ENCODE data around the gene AGBL3. TPM values are rescaled to one million over a fixed set of nuclear protein-coding genes. Genes with fewer than 3 reads are reported as not detected.

The AGBL3 gene
- total RNA-seq, 1 donor from 2014 or later = 0.58 TPM

DNA sequence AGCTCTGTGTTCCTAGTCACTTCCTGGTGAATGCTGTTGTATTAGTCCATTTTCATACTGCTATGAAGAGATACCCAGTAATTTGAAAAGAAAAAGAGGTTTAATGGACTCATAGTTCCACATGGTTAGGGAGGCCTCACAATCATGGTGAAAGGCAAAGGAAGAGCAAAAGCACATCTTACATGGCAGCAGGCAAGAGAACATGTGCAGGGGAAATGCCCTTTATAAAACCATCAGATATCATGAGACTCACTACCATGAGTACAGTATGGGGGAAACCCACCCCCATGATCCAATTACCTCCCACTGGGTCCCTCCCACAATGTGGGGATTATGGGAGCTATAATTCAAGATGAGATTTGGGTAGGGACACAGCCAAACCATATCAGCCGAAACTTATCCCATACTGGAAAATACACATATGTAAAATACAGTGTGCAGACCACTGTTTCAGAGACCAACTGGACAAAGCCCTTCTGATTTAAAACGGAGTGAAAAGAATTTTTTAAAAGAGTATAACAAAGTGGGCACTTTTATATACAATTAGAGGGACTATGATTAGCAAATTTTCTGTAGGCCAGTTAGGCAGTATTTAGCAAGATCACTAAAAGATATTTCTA lies 176.2 kb downstream of the AGBL3 start:
- Histone ChIP-seq H3K9ac (no peak overlapping the region), H3K4me1 (no peaks in the 10 kb centered on the region), H3K27ac (no peak overlapping the region), H3K4me2 (no peak overlapping the region), H3F3A (ENCODE audit: low read depth) (no peaks in the 10 kb centered on the region), H4K20me1 (ENCODE audit: low read depth) (no peaks in the 10 kb centered on the region), H2AFZ (replicated peaks) (no peak overlapping the region), H3K4me3 (no peak overlapping the region), H3K9me3 (ENCODE audit: low read depth) (peaks cover 8% of the 10 kb centered on the region), H3K36me3 (no peaks in the 10 kb centered on the region), H3K79me2 (ENCODE audit: low read depth) (peaks cover under 1% of the 10 kb centered on the region), H3K27me3 (no peaks in the 10 kb centered on the region)
- peaks cover 12% of the 10 kb centered on the region for H3K9me3 Mint-ChIP-seq
- DNase-seq (ENCODE audit: low spot score) = no peak
- H3K4me3 Mint-ChIP-seq = no peak overlapping the region
- peaks cover 60% of the 10 kb centered on the region for H3K36me3 Mint-ChIP-seq
- peaks cover 8% of the 10 kb centered on the region for H3K27me3 Mint-ChIP-seq (ENCODE audit: insufficient read depth, low read depth)
- H3K4me1 Mint-ChIP-seq = peaks cover 4% of the 10 kb centered on the region
- no peak overlapping the region for H3K27ac Mint-ChIP-seq
- TF ChIP-seq, protein P1, sequence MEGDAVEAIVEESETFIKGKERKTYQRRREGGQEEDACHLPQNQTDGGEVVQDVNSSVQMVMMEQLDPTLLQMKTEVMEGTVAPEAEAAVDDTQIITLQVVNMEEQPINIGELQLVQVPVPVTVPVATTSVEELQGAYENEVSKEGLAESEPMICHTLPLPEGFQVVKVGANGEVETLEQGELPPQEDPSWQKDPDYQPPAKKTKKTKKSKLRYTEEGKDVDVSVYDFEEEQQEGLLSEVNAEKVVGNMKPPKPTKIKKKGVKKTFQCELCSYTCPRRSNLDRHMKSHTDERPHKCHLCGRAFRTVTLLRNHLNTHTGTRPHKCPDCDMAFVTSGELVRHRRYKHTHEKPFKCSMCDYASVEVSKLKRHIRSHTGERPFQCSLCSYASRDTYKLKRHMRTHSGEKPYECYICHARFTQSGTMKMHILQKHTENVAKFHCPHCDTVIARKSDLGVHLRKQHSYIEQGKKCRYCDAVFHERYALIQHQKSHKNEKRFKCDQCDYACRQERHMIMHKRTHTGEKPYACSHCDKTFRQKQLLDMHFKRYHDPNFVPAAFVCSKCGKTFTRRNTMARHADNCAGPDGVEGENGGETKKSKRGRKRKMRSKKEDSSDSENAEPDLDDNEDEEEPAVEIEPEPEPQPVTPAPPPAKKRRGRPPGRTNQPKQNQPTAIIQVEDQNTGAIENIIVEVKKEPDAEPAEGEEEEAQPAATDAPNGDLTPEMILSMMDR (IDR thresholded peaks at IDR 0.05) = no peak
- no peak for TF ChIP-seq EZH2phosphoT487 (IDR thresholded peaks at IDR 0.05)
- TF ChIP-seq EZH2 (IDR thresholded peaks at IDR 0.05) = no peak

DNA sequence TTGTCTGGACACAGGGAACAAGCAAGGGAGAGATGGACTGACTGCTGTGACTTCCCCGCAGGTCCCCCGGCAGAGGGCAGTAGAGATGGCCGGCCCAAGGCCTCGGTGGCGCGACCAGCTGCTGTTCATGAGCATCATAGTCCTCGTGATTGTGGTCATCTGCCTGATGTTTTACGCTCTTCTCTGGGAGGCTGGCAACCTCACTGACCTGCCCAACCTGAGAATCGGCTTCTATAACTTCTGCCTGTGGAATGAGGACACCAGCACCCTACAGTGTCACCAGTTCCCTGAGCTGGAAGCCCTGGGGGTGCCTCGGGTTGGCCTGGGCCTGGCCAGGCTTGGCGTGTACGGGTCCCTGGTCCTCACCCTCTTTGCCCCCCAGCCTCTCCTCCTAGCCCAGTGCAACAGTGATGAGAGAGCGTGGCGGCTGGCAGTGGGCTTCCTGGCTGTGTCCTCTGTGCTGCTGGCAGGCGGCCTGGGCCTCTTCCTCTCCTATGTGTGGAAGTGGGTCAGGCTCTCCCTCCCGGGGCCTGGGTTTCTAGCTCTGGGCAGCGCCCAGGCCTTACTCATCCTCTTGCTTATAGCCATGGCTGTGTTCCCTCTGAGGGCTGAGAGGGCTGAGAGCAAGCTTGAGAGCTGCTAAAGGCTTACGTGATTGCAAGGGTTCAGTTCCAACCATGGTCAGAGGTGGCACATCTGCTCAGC lies 178.2 kb downstream of the AGBL3 start:
- DNase-seq (ENCODE audit: low spot score) = no peak
- no peak overlapping the region for H3K27ac ChIP-seq
- no peak overlapping the region for H2AFZ ChIP-seq (replicated peaks)
- Mint-ChIP-seq H3K27me3 (ENCODE audit: insufficient read depth, low read depth) (peaks cover 12% of the 10 kb centered on the region), H3K9me3 (peaks cover 10% of the 10 kb centered on the region), H3K4me1 (peaks cover 16% of the 10 kb centered on the region), H3K27ac (no peak overlapping the region), H3K36me3 (peaks cover 59% of the 10 kb centered on the region), H3K4me3 (no peak overlapping the region)
- no peaks in the 10 kb centered on the region for H3K27me3 ChIP-seq
- no peak overlapping the region for H3K4me3 ChIP-seq
- peaks cover 19% of the 10 kb centered on the region for H3K79me2 ChIP-seq (ENCODE audit: low read depth)
- peaks cover 8% of the 10 kb centered on the region for H3K9me3 ChIP-seq (ENCODE audit: low read depth)
- TF ChIP-seq EZH2phosphoT487 (IDR thresholded peaks at IDR 0.05) (no peak), EZH2 (IDR thresholded peaks at IDR 0.05) (no peak)
- TF ChIP-seq, protein P1 (IDR thresholded peaks at IDR 0.05) = no peak
- H3K36me3 ChIP-seq = no peaks in the 10 kb centered on the region
- peaks cover 3% of the 10 kb centered on the region for H4K20me1 ChIP-seq (ENCODE audit: low read depth)
- H3K4me1 ChIP-seq = peaks cover 2% of the 10 kb centered on the region
- H3K4me2 ChIP-seq = no peak overlapping the region
- no peaks in the 10 kb centered on the region for H3F3A ChIP-seq (ENCODE audit: low read depth)
- no peak overlapping the region for H3K9ac ChIP-seq

DNA sequence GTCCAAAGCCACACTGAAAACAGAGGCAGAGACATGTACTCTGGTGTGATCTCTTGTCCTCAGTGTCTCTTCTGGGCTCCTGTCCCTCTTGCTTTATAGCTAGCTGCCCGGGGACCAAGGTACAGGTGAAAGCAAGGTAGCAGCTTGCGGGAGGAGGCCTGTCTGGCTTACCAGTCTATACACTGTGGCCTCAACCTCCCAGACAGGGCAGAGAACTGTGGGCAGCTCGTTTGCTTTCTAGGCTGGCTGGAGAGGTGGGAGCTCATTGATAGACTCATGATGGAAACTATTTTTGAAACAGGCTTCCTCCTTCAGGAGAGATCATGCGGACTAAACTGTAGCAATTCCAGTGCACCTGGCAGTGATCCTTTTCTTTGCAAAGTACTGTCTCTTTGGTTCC lies 179.6 kb downstream of the AGBL3 start:
- peaks cover 19% of the 10 kb centered on the region for H3K4me1 Mint-ChIP-seq
- no peaks in the 10 kb centered on the region for H3K36me3 ChIP-seq

More for the DNA sequence above, 179.6 kb downstream of the AGBL3 start:
- Mint-ChIP-seq H3K27me3 (ENCODE audit: insufficient read depth, low read depth) (peaks cover 12% of the 10 kb centered on the region), H3K9me3 (peaks cover 8% of the 10 kb centered on the region), H3K4me3 (no peak overlapping the region), H3K27ac (no peak overlapping the region), H3K36me3 (peaks cover 48% of the 10 kb centered on the region)
- peaks cover 3% of the 10 kb centered on the region for H4K20me1 ChIP-seq (ENCODE audit: low read depth)
- peaks cover 8% of the 10 kb centered on the region for H3K9me3 ChIP-seq (ENCODE audit: low read depth)
- DNase-seq (ENCODE audit: low spot score) = no peak
- peaks cover 6% of the 10 kb centered on the region for H3F3A ChIP-seq (ENCODE audit: low read depth)
- H3K27ac ChIP-seq = no peak overlapping the region
- no peak overlapping the region for H2AFZ ChIP-seq (replicated peaks)
- H3K79me2 ChIP-seq (ENCODE audit: low read depth) = peaks cover 26% of the 10 kb centered on the region
- peaks cover 5% of the 10 kb centered on the region for H3K4me1 ChIP-seq
- H3K27me3 ChIP-seq = no peaks in the 10 kb centered on the region
- H3K4me2 ChIP-seq = no peak overlapping the region
- TF ChIP-seq EZH2phosphoT487 (IDR thresholded peaks at IDR 0.05) (no peak), EZH2 (IDR thresholded peaks at IDR 0.05) (no peak)
- TF ChIP-seq, protein P1 (IDR thresholded peaks at IDR 0.05) = no peak
- H3K9ac ChIP-seq = no peak overlapping the region
- H3K4me3 ChIP-seq = no peak overlapping the region
